H1 (cell line): ENCODE results near the gene FAM221B. TPM values are rescaled to one million over a fixed set of nuclear protein-coding genes. Genes with fewer than 3 reads are reported as not detected.
A peak's percentile ranks its signal among the peaks of the same experiment; 100 is the strongest.

Experiments
- CTCF ChIA-PET: fragments of 300-600 bp; sonication (Branson Sonifier 250); formaldehyde crosslinking; loops from one replicate; lab custom pipeline; 2021; ENCODE audit not compliant: partially characterized antibody; lab: Charles Lee
- POLR2A ChIA-PET: fragments of 300-600 bp; sonication (Branson Sonifier 250); formaldehyde crosslinking; loops from one replicate; lab custom pipeline; 2021; ENCODE audit warnings: inconsistent platforms; ENCODE audit not compliant: partially characterized antibody; lab: Charles Lee
- DNase-seq, 2 experiments: peaks; one replicate each; pipeline versions ENCODE4 v3.0.0 to v3.0.0-alpha.2; 2010 to 2022; ENCODE audit warnings: low spot score in 2 of 2, low read depth in 1 of 2, mixed read lengths in 1 of 2
- FAIRE-seq: peaks from 2 replicates; lab custom pipeline; 2011; peaks lifted over from hg19 to GRCh38; lab: Jason Lieb, UNC
- H2AFZ ChIP-seq: 2 replicates; pipeline ENCODE4 v1.8.1; 2012; ENCODE audit warnings: low read length, inconsistent platforms
- H2AK5ac ChIP-seq: 2 replicates; pipeline ENCODE4 v1.6.1; 2013; ENCODE audit warnings: low read depth, low read length
- H2BK120ac ChIP-seq: replicated peaks from 2 replicates; pipeline ENCODE3; 2013; ENCODE audit warnings: low read depth, low read length, inconsistent platforms
- H2BK12ac ChIP-seq: 2 replicates; pipeline ENCODE4 v1.6.1; 2013; ENCODE audit warnings: low read depth, low read length
- H2BK15ac ChIP-seq: 2 replicates; pipeline ENCODE4 v1.6.1; 2013; ENCODE audit warnings: low read length
- H2BK20ac ChIP-seq: 2 replicates; pipeline ENCODE4 v1.6.1; 2013; ENCODE audit warnings: low read length
- H2BK5ac ChIP-seq: 2 replicates; pipeline ENCODE4 v1.6.1; 2013; ENCODE audit warnings: low read depth, low read length
- H3K14ac ChIP-seq: 2 replicates; pipeline ENCODE4 v1.6.1; 2013; ENCODE audit warnings: inconsistent platforms; ENCODE audit not compliant: insufficient read length
- H3K18ac ChIP-seq: 2 replicates; pipeline ENCODE4 v1.6.1; 2013; ENCODE audit warnings: low read length; ENCODE audit errors: extremely low read depth
- H3K23ac ChIP-seq: 2 replicates; pipeline ENCODE4 v1.6.1; 2013; ENCODE audit warnings: inconsistent platforms; ENCODE audit not compliant: insufficient read length
- H3K23me2 ChIP-seq: 2 replicates; pipeline ENCODE4 v1.6.1; 2013; ENCODE audit warnings: low read depth, low read length
- H3K27ac ChIP-seq: 2 replicates; pipeline ENCODE4 v1.6.1; 2011; ENCODE audit warnings: low read depth, low read length, inconsistent platforms
- H3K27me3 ChIP-seq, 4 experiments: replicated peaks in 1 of 4; 1 replicate in 1 of 4; 2 replicates in 3 of 4; pipeline versions ENCODE4 v1.6.1 to v1.8.1; 2011 to 2013; ENCODE audit warnings: low read length in 3 of 4, mild to moderate bottlenecking in 3 of 4, inconsistent platforms in 2 of 4, mixed read lengths in 2 of 4, moderate library complexity in 1 of 4; ENCODE audit not compliant: control insufficient read depth in 3 of 4, insufficient read depth in 3 of 4; ENCODE audit errors: extremely low read depth in 1 of 4
- H3K36me3 ChIP-seq, 4 experiments: 2 replicates each; pipeline versions ENCODE4 v1.6.1 to v1.8.1; 2011 to 2013; ENCODE audit warnings: mild to moderate bottlenecking in 4 of 4, low read length in 3 of 4, moderate library complexity in 2 of 4, control low read depth in 1 of 4, inconsistent platforms in 1 of 4; ENCODE audit not compliant: insufficient read depth in 4 of 4, control insufficient read depth in 2 of 4
- H3K4ac ChIP-seq: replicated peaks from 2 replicates; pipeline ENCODE3; 2013; ENCODE audit warnings: low read length, low read depth, mixed read lengths, inconsistent platforms; ENCODE audit not compliant: insufficient read length
- H3K4me1 ChIP-seq, 4 experiments: replicated peaks in 1 of 4; 1 replicate in 1 of 4; 2 replicates in 3 of 4; pipeline versions ENCODE4 v1.6.1 to v1.8.1; 2011 to 2013; ENCODE audit warnings: low read length in 3 of 4, inconsistent platforms in 2 of 4, mixed read lengths in 1 of 4; ENCODE audit not compliant: insufficient read depth in 4 of 4, control insufficient read depth in 3 of 4
- H3K4me2 ChIP-seq, 2 experiments: 2 replicates each; pipeline versions ENCODE4 v1.6.1 to v1.8.1; 2011 to 2013; ENCODE audit warnings: low read depth in 2 of 2, low read length in 2 of 2, control low read depth in 1 of 2, inconsistent platforms in 1 of 2, mild to moderate bottlenecking in 1 of 2; ENCODE audit not compliant: insufficient read depth in 1 of 2
- H3K4me3 ChIP-seq, 4 experiments: fragments of 200-600, 300-600 bp in 1 of 4; sonication (generic), shearing (Covaris generic), sonication (Bioruptor Twin) in 1 of 4; 2 replicates each; pipeline versions ENCODE4 v1.5.1 to v1.8.1; 2011 to 2016; ENCODE audit warnings: low read length in 4 of 4, low read depth in 3 of 4, control low read depth in 2 of 4, inconsistent platforms in 2 of 4, mild to moderate bottlenecking in 2 of 4, mixed read lengths in 1 of 4, moderate library complexity in 1 of 4; ENCODE audit not compliant: insufficient read depth in 2 of 4; ENCODE audit errors: extremely low read depth in 1 of 4
- H3K56ac ChIP-seq: replicated peaks from 2 replicates; pipeline ENCODE3; 2013; ENCODE audit warnings: low read depth, mild to moderate bottlenecking, mixed read lengths, low read length, inconsistent platforms; ENCODE audit not compliant: insufficient read length
- H3K79me1 ChIP-seq: 2 replicates; pipeline ENCODE4 v1.6.1; 2013; ENCODE audit warnings: low read depth, low read length, control low read depth
- H3K79me2 ChIP-seq, 2 experiments: 2 replicates each; pipeline versions ENCODE4 v1.6.1 to v1.8.1; 2012 to 2013; ENCODE audit warnings: low read length in 2 of 2, mild to moderate bottlenecking in 2 of 2, inconsistent platforms in 1 of 2; ENCODE audit not compliant: insufficient read depth in 2 of 2, control insufficient read depth in 1 of 2
- H3K9ac ChIP-seq, 4 experiments: replicated peaks in 1 of 4; 1 replicate in 1 of 4; 2 replicates in 3 of 4; pipeline versions ENCODE4 v1.6.1 to v1.8.1; 2011 to 2013; ENCODE audit warnings: low read depth in 3 of 4, low read length in 3 of 4, control low read depth in 2 of 4, mild to moderate bottlenecking in 2 of 4, moderate library complexity in 2 of 4, inconsistent platforms in 1 of 4; ENCODE audit errors: extremely low read depth in 1 of 4
- H3K9me3 ChIP-seq, 2 experiments: 2 replicates each; pipeline versions ENCODE4 v1.6.1 to v1.8.1; 2012 to 2013; ENCODE audit warnings: mild to moderate bottlenecking in 2 of 2, moderate library complexity in 2 of 2, control low read depth in 1 of 2, inconsistent platforms in 1 of 2, low read depth in 1 of 2, low read length in 1 of 2, mixed read lengths in 1 of 2; ENCODE audit not compliant: insufficient read depth in 2 of 2
- H4K20me1 ChIP-seq, 2 experiments: replicated peaks in 1 of 2; 2 replicates each; pipeline versions ENCODE3 to v1.8.1; 2011 to 2013; ENCODE audit warnings: inconsistent platforms in 2 of 2, low read length in 2 of 2, mild to moderate bottlenecking in 1 of 2; ENCODE audit not compliant: insufficient read depth in 2 of 2, control insufficient read depth in 1 of 2
- H4K5ac ChIP-seq: 2 replicates; pipeline ENCODE4 v1.6.1; 2013; ENCODE audit warnings: low read length, low read depth, mixed read lengths, inconsistent platforms; ENCODE audit not compliant: insufficient read length
- H4K8ac ChIP-seq: 2 replicates; pipeline ENCODE4 v1.8.0; 2013; ENCODE audit warnings: mild to moderate bottlenecking, moderate library complexity, low read length, inconsistent platforms; ENCODE audit not compliant: insufficient read depth; ENCODE audit errors: extremely low read depth
- H4K91ac ChIP-seq: replicated peaks from 2 replicates; pipeline ENCODE3; 2013; ENCODE audit warnings: low read length, mixed read lengths, inconsistent platforms; ENCODE audit not compliant: insufficient read length
- ATF3 ChIP-seq: IDR thresholded peaks from 2 replicates; pipeline ENCODE4 v1.6.1; 2011; ENCODE audit warnings: low read depth, mild to moderate bottlenecking, low read length; ENCODE audit not compliant: insufficient read depth
- CHD1 ChIP-seq: IDR thresholded peaks from 2 replicates; pipeline ENCODE4 v1.6.1; 2012; ENCODE audit warnings: low read depth, low read length, improper control_type of control experiment
- CREB1 ChIP-seq: IDR thresholded peaks from 2 replicates; pipeline ENCODE4 v1.6.1; 2012; ENCODE audit warnings: inconsistent platforms
- EZH2 ChIP-seq: fragments of 200-600 bp; sonication (generic); IDR thresholded peaks from 2 replicates; pipeline ENCODE4 v1.7.1; 2012; ENCODE audit warnings: low read depth, mild to moderate bottlenecking, moderate library complexity, low read length, inconsistent platforms; ENCODE audit not compliant: severe bottlenecking
- HDAC2 ChIP-seq, 2 experiments: fragments of 300-600 bp in 1 of 2; sonication (generic) in 1 of 2; IDR thresholded peaks; 2 replicates each; pipeline ENCODE4 v1.6.1; 2011 to 2012; ENCODE audit warnings: low read depth in 2 of 2, low read length in 2 of 2, mild to moderate bottlenecking in 2 of 2, moderate library complexity in 2 of 2, borderline replicate concordance in 1 of 2, inconsistent platforms in 1 of 2
- JUN ChIP-seq: IDR thresholded peaks from 2 replicates; pipeline ENCODE4 v1.6.1; 2011; ENCODE audit warnings: low read depth, mild to moderate bottlenecking, improper control_type of control experiment, low read length
- SP1 ChIP-seq: IDR thresholded peaks from 2 replicates; pipeline ENCODE4 v1.6.1; 2011; ENCODE audit warnings: low read depth, low read length
- SP4 ChIP-seq: IDR thresholded peaks from 2 replicates; pipeline ENCODE4 v1.6.1; 2012; ENCODE audit warnings: low read length, inconsistent platforms
- TBP ChIP-seq: IDR thresholded peaks from 2 replicates; pipeline ENCODE4 v1.6.1; 2011; ENCODE audit warnings: low read depth, low read length, improper control_type of control experiment
- YY1 ChIP-seq: IDR thresholded peaks from 2 replicates; pipeline ENCODE4 v1.6.1; 2011; ENCODE audit warnings: low read depth, mild to moderate bottlenecking, low read length
- WGBS, 2 experiments: shearing (Covaris generic) in 1 of 2; methylation state at CpG; one replicate each; pipeline versions ENCODE4 v1.1.6 to v1.1.7; 2013 to 2015; ENCODE audit warnings: low lambda C conversion rate in 2 of 2, mixed read lengths in 2 of 2, inconsistent platforms in 1 of 2, low coverage in 1 of 2, missing lambda C conversion rate in 1 of 2; ENCODE audit not compliant: insufficient replicate concordance in 2 of 2, insufficient coverage in 1 of 2, insufficient read length in 1 of 2; ENCODE audit errors: extremely low coverage in 1 of 2, missing lambda C conversion rate in 1 of 2; 5-methylcytosine and 5-hydroxymethylcytosine counted together
- polyA plus RNA-seq, 7 experiments: library from polyadenylated mRNA; depleted of rRNA in 3 of 7; stranded (reverse) in 5 of 7; unstranded in 2 of 7; fragments of >200 nt in 5 of 7; fragments of 200-250 nt in 2 of 7; gene quantifications; 1 replicate in 5 of 7; 2 replicates in 1 of 7; 4 replicates in 1 of 7; pipeline versions ENCODE4 v1.2.1 to v1.2.3, GENCODE V29; 2011 to 2013; ENCODE audit warnings: missing spikeins in 2 of 7, mixed read lengths in 2 of 7
- total RNA-seq: library from RNA; stranded (reverse); fragmentation: NEBNext Ultra II Directional; extraction: Animal tissue kit (Norgen Biotek cat#: 25700); gene quantifications from 2 replicates; pipeline ENCODE4 v1.2.1, GENCODE V29; 2021

FAM221B gene
- total and polyA plus RNA-seq, 2 of the 8 experiments (the other 6 are each of a cell fraction or from before 2014, with no cell fraction given) = not detected

- Histone ChIP-seq H4K8ac (no peak within 1 kb of the TSS), H3K9ac (peak within 1 kb of the TSS in 3 of 4 experiments; percentile 40 to 52 (median 51); a peak in 5 of 7 replicates), H3K36me3 (no peaks in the 10 kb centered on the region), H2AFZ (peak within 1 kb of the TSS; percentile 97), H3K23ac (no peak within 1 kb of the TSS), H2BK20ac (0 out of 2 replicates have a peak within 1 kb of the TSS, but pooled peaks have one; percentile 72), H3K79me1 (no peaks in the 10 kb centered on the region), H3K14ac (no peak within 1 kb of the TSS), H3K4me1 (peaks cover 1 to 13% (median 6%) of the 10 kb centered on the region in 4 experiments), H3K27me3 (no peaks in the 10 kb centered on the region), H3K9me3 (no peaks in the 10 kb centered on the region), H4K20me1 (no peaks in the 10 kb centered on the region), H2BK5ac (peak within 1 kb of the TSS; percentile 76; the same call in 1 of the 2 replicates), H2BK15ac (no peak within 1 kb of the TSS), H3K18ac (peak within 1 kb of the TSS; percentile 81), H3K27ac (no peak within 1 kb of the TSS; the same call in 1 of the 2 replicates), H3K79me2 (no peaks in the 10 kb centered on the region), H2AK5ac (no peak within 1 kb of the TSS), H3K4me3 (peak within 1 kb of the TSS; percentile 51 to 83 (median 68)), H4K5ac (peak within 1 kb of the TSS; percentile 23), H3K23me2 (peaks cover 10% of the 10 kb centered on the region), H3K56ac (peak within 1 kb of the TSS; percentile 43), H4K91ac (peak within 1 kb of the TSS; percentile 75), H3K4me2 (peak within 1 kb of the TSS; percentile 86 to 90), H2BK120ac (no peak within 1 kb of the TSS), H2BK12ac (0 out of 2 replicates have a peak within 1 kb of the TSS, but pooled peaks have one; percentile 35), H3K4ac (no peak within 1 kb of the TSS)
- WGBS, 2 experiments = 0% methylated on average over 5 of the region's 53 CpGs; no CpG with 5 or more reads in 1 of the 2 experiments
- ChIA-PET CTCF (interaction anchor here (0.7 to 10.6 kb wide), 7 partner anchors 12 to 77 kb away, joined by 3 to 172 read pairs (median 62); partner anchors contain the start of genes HINT2 and SPAG8), POLR2A (interaction anchor here (0.6 to 2.7 kb wide), 6 partner anchors 15 to 53 kb away, joined by 3 to 13 read pairs (median 4); partner anchors contain the start of genes HINT2, NPR2 and SPAG8)
- DNase-seq (peak in 1 of 2 experiments; percentile 96), FAIRE-seq (no peak)
- TF ChIP-seq YY1 (no peak), TBP (no peak), ATF3 (no peak), SP4 (0 out of 2 replicates have a peak, but pooled peaks have one; percentile 30), JUN (no peak), CHD1 (no peak), HDAC2 (IDR thresholded peaks at IDR 0.05; ENCODE audit: borderline replicate concordance in 1 of 2, low read depth in 2 of 2, low read length in 2 of 2) (no peak), CREB1 (peak; percentile 83), SP1 (0 out of 2 replicates have a peak, but pooled peaks have one; percentile 57), EZH2 (no peak)
Observed at GRCh38 chr9:35829084-35829763, 692 bp upstream of the FAM221B start, which contains the start of gene TMEM8B. Gene TMEM8B (plus strand): TSS chr9:35829228. CDS start chr9:35829448, 220 bp downstream.
